ENCODE results near the gene KLHDC8A. TPM values are rescaled to one million over a fixed set of nuclear protein-coding genes. Genes with fewer than 3 reads are reported as not detected.
"Not testable (repeated sequence)": the region's sequence is repeated elsewhere in the genome, so short reads cannot be mapped to it uniquely, and the experiment has no call there.

Gene KLHDC8A
- total RNA-seq, 2 experiments from 2014 or later = not detected

DNA sequence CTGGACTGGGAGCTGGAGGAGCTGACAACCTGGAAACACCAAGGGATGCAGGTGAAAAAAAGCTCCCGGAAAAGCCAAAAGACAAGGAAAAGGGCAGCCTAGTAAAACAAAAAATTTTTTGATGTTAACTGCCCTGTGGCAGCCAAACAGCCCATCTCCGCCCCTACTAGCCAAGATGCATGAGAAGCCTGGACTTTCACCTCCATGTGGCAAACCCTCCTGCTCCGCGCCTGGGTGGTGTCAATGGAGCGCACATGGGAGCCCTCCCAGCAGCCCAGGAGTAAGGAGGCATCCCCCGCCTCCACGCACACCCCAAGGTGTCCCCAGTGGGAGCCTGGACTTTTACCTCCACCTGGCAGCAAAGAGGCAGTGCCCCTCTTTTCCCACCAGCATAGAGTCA, 34.7 kb upstream of the KLHDC8A start:
- H3K4me3 Mint-ChIP-seq = no peak overlapping the region
- H3K36me3 Mint-ChIP-seq (ENCODE audit: low read depth) = no peaks in the 10 kb centered on the region
- H3K9me3 ChIP-seq (ENCODE audit: control insufficient read depth in 1 of 2, insufficient read depth in 1 of 2, low read length in 2 of 2) = no peaks in the 10 kb centered on the region
- H3K27me3 Mint-ChIP-seq = peaks cover 41% of the 10 kb centered on the region
- ChIA-PET CTCF (interaction anchor here (1.2 kb wide), 1 partner anchor 94 kb away, joined by 6 read pairs; no protein-coding TSS in a partner anchor), POLR2A (no interaction called here)
- ATAC-seq (ENCODE audit: poor library complexity) (no peak), DNase-seq (no peak)
- no peaks in the 10 kb centered on the region for H3K4me1 ChIP-seq (ENCODE audit: insufficient read depth, low read length)
- H3K27ac ChIP-seq (ENCODE audit: low read depth in 1 of 2, low read length in 2 of 2) = no peak overlapping the region
- H3K27me3 ChIP-seq (ENCODE audit: control insufficient read depth in 1 of 2, insufficient read depth in 2 of 2, low read length in 2 of 2) = peaks cover 7 to 11% of the 10 kb centered on the region in 2 experiments
- H3K9me3 Mint-ChIP-seq = no peaks in the 10 kb centered on the region
- TF ChIP-seq, protein P1, sequence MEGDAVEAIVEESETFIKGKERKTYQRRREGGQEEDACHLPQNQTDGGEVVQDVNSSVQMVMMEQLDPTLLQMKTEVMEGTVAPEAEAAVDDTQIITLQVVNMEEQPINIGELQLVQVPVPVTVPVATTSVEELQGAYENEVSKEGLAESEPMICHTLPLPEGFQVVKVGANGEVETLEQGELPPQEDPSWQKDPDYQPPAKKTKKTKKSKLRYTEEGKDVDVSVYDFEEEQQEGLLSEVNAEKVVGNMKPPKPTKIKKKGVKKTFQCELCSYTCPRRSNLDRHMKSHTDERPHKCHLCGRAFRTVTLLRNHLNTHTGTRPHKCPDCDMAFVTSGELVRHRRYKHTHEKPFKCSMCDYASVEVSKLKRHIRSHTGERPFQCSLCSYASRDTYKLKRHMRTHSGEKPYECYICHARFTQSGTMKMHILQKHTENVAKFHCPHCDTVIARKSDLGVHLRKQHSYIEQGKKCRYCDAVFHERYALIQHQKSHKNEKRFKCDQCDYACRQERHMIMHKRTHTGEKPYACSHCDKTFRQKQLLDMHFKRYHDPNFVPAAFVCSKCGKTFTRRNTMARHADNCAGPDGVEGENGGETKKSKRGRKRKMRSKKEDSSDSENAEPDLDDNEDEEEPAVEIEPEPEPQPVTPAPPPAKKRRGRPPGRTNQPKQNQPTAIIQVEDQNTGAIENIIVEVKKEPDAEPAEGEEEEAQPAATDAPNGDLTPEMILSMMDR (IDR thresholded peaks at IDR 0.05) = no peak
- no peak overlapping the region for H3K27ac Mint-ChIP-seq
- no peaks in the 10 kb centered on the region for H3K36me3 ChIP-seq (ENCODE audit: insufficient read depth, low read length)
- intact Hi-C loops (cut with DNase I, micrococcal nuclease) = no loop called here
- H3K4me3 ChIP-seq (ENCODE audit: low read length) = no peak overlapping the region
- no peaks in the 10 kb centered on the region for H3K4me1 Mint-ChIP-seq (ENCODE audit: low read depth)

DNA sequence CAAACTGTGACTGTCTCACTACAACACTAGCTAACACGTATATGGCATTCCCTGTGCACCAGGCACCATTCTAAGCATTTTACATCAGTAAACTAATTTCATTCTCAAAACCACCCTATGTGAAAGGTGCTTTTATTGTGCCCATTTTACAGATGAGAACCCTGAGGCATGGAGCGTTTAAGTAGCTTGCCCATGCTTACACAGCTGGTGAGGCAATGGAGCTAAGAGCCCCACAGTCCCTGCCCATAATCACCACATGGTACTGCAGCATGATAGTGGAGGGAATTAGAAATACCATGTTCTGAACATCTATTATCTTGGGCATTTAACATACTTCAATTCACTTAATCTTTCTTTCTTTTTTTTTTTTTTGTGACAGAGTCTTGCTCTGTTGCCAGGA, 31.1 kb upstream of the KLHDC8A start:
- no peaks in the 10 kb centered on the region for H3K9me3 ChIP-seq (ENCODE audit: control insufficient read depth in 1 of 2, insufficient read depth in 1 of 2, low read length in 2 of 2)

DNA sequence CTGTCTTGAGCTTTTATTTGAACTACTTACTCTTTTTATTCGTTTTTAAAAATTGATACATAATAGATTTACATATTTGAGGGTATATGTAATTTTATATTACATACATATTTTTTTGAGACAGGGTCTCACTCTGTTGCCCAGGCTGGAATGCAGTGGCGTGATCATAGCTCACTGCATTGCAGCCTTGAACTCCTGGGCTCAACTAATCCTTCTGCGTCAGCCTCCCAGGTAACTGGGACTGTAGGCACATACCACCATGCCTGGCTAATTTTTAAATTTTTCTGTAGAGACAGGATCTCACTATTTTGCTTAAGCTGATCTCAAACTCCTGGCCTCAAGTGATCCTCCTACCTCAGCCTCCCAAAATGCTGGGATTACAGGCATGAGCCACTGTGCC, 26.3 kb upstream of the KLHDC8A start:
- POLR2A ChIA-PET; H3K4me1 ChIP-seq (ENCODE audit: insufficient read depth, low read length); H3K4me1 Mint-ChIP-seq (ENCODE audit: low read depth); H3K27ac Mint-ChIP-seq; H3K9me3 Mint-ChIP-seq; DNase-seq; H3K9me3 ChIP-seq (ENCODE audit: control insufficient read depth in 1 of 2, insufficient read depth in 1 of 2, low read length in 2 of 2); ATAC-seq (ENCODE audit: poor library complexity); H3K4me3 ChIP-seq (ENCODE audit: low read length); H3K27me3 ChIP-seq (ENCODE audit: control insufficient read depth in 1 of 2, insufficient read depth in 2 of 2, low read length in 2 of 2); H3K36me3 ChIP-seq (ENCODE audit: insufficient read depth, low read length); H3K36me3 Mint-ChIP-seq (ENCODE audit: low read depth); H3K4me3 Mint-ChIP-seq; intact Hi-C loops (cut with DNase I, micrococcal nuclease); H3K27ac ChIP-seq (ENCODE audit: low read depth in 1 of 2, low read length in 2 of 2): not testable (repeated sequence)
- peaks cover 21% of the 10 kb centered on the region for H3K27me3 Mint-ChIP-seq
- CTCF ChIA-PET = interaction anchor here (1.1 kb wide), 1 partner anchor 13 kb away, joined by 3 read pairs; no protein-coding TSS in a partner anchor

More for the DNA sequence above, 31.1 kb upstream of the KLHDC8A start:
- Histone ChIP-seq H3K4me3 (ENCODE audit: low read length) (no peak overlapping the region), H3K27me3 (ENCODE audit: control insufficient read depth in 1 of 2, insufficient read depth in 2 of 2, low read length in 2 of 2) (peaks cover 7 to 11% of the 10 kb centered on the region in 2 experiments), H3K36me3 (ENCODE audit: insufficient read depth, low read length) (no peaks in the 10 kb centered on the region), H3K4me1 (ENCODE audit: insufficient read depth, low read length) (no peaks in the 10 kb centered on the region), H3K27ac (ENCODE audit: low read depth in 1 of 2, low read length in 2 of 2) (no peak overlapping the region)
- intact Hi-C loops (cut with DNase I, micrococcal nuclease) = no loop called here
- ChIA-PET CTCF (interaction anchor here (1.3 to 1.4 kb wide), 2 partner anchors 11 to 98 kb away, joined by 3 to 4 read pairs; no protein-coding TSS in a partner anchor), POLR2A (no interaction called here)
- DNase-seq (no peak), ATAC-seq (ENCODE audit: poor library complexity) (no peak)
- H3K27ac Mint-ChIP-seq = no peak overlapping the region
- no peaks in the 10 kb centered on the region for H3K4me1 Mint-ChIP-seq (ENCODE audit: low read depth)
- no peak overlapping the region for H3K4me3 Mint-ChIP-seq
- TF ChIP-seq, protein P1 (IDR thresholded peaks at IDR 0.05) = no peak
- peaks cover 37% of the 10 kb centered on the region for H3K27me3 Mint-ChIP-seq
- no peaks in the 10 kb centered on the region for H3K36me3 Mint-ChIP-seq (ENCODE audit: low read depth)
- H3K9me3 Mint-ChIP-seq = no peaks in the 10 kb centered on the region

DNA sequence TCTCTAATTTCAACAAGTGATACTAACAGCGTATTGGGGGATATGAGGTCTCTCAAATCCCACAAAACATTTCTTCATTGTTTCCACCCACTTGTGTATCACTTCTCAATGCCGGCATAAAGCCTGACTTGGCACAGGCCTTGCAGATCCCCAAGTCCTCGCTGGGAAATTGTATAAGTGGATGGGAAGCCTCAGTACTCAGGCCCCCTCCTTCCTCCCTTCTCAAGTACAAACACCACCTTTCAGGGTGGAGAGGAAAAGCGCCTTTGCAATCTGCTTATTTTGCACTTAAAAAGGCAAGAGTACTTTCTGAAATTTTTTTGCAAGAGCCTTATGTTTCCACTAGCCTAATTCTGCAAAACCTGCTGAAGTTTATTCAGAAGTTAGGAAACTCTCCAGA, 25.8 kb upstream of the KLHDC8A start:
- no peak overlapping the region for H3K4me3 ChIP-seq (ENCODE audit: low read length)
- no peaks in the 10 kb centered on the region for H3K4me1 ChIP-seq (ENCODE audit: insufficient read depth, low read length)
- DNase-seq (no peak), ATAC-seq (ENCODE audit: poor library complexity) (no peak)
- no peaks in the 10 kb centered on the region for H3K36me3 ChIP-seq (ENCODE audit: insufficient read depth, low read length)
- H3K27ac Mint-ChIP-seq = no peak overlapping the region
- no peaks in the 10 kb centered on the region for H3K9me3 Mint-ChIP-seq
- ChIA-PET POLR2A (no interaction called here), CTCF (no interaction called here)
- no peak overlapping the region for H3K27ac ChIP-seq (ENCODE audit: low read depth in 1 of 2, low read length in 2 of 2)
- TF ChIP-seq, protein P1 (IDR thresholded peaks at IDR 0.05) = no peak
- intact Hi-C loops (cut with DNase I, micrococcal nuclease) = no loop called here
- no peaks in the 10 kb centered on the region for H3K9me3 ChIP-seq (ENCODE audit: control insufficient read depth in 1 of 2, insufficient read depth in 1 of 2, low read length in 2 of 2)
- no peaks in the 10 kb centered on the region for H3K4me1 Mint-ChIP-seq (ENCODE audit: low read depth)
- H3K36me3 Mint-ChIP-seq (ENCODE audit: low read depth) = no peaks in the 10 kb centered on the region
- peaks cover 0 to 4% of the 10 kb centered on the region in 2 experiments for H3K27me3 ChIP-seq (ENCODE audit: control insufficient read depth in 1 of 2, insufficient read depth in 2 of 2, low read length in 2 of 2)
- H3K27me3 Mint-ChIP-seq = peaks cover 25% of the 10 kb centered on the region
- no peak overlapping the region for H3K4me3 Mint-ChIP-seq
